ENCODE results near the gene FHIT.

- TF ChIP-seq CTCF (conservative IDR thresholded peaks at IDR 0.05; ENCODE audit: low read depth, low read length) (no peak), CEBPB (IDR thresholded peaks at IDR 0.05; ENCODE audit: low read depth, low read length) (no peak), POLR2A (IDR thresholded peaks at IDR 0.05; ENCODE audit: low read depth, low read length) (no peak), BHLHE40 (IDR thresholded peaks at IDR 0.05; ENCODE audit: low read depth, low read length) (no peak), RAD21 (IDR thresholded peaks at IDR 0.05; ENCODE audit: low read length) (no peak), RCOR1 (IDR thresholded peaks at IDR 0.05; ENCODE audit: insufficient replicate concordance, low read length) (no peak), MXI1 (IDR thresholded peaks at IDR 0.05; ENCODE audit: borderline replicate concordance, low read depth, low read length) (no peak), RFX5 (IDR thresholded peaks at IDR 0.05; ENCODE audit: low read depth, low read length) (no peak), SMC3 (IDR thresholded peaks at IDR 0.05; ENCODE audit: low read depth, low read length) (no peak), USF2 (IDR thresholded peaks at IDR 0.05; ENCODE audit: low read depth, low read length) (no peak), CHD1 (IDR thresholded peaks at IDR 0.05; ENCODE audit: low read depth, low read length) (no peak)
Observed at GRCh38 chr3:60017631-60018030, 1233.6 kb downstream of the FHIT start.
